IMR-90 (cell line): ENCODE results near the gene ACVR2B. TPM values are rescaled to one million over a fixed set of nuclear protein-coding genes. Genes with fewer than 3 reads are reported as not detected.

Experiments
- ATAC-seq: fragments of 200-7000 bp; cut with Tn5 transposase; 2 replicates; pipeline ENCODE4 v1.9.1; 2020; ENCODE audit warnings: low read depth, mild to moderate bottlenecking, moderate library complexity
- BruUV-seq: library from RNA; stranded (reverse); fragments of 400-500 nt; replicated peaks from 2 replicates; lab custom pipeline; 2021; lab: Mats Ljungman, UMichigan
- CTCF ChIA-PET: fragments of 300-600 bp; formaldehyde crosslinking; extraction: SDS; loops from one replicate; lab custom pipeline; 2021; ENCODE audit warnings: antibody characterized with exemption; lab: Yijun Ruan, JAX
- POLR2A ChIA-PET: fragments of 300-600 bp; sonication (Branson Sonifier 250); formaldehyde crosslinking; loops from one replicate; lab custom pipeline; 2022; ENCODE audit warnings: antibody characterized with exemption; ENCODE audit not compliant: unreplicated experiment; lab: Charles Lee
- DNase-seq: peaks from one replicate; pipeline ENCODE4 v3.0.0; 2013
- H2AFZ ChIP-seq: replicated peaks from 2 replicates; pipeline ENCODE3; 2013; ENCODE audit warnings: low read length, mild to moderate bottlenecking; ENCODE audit not compliant: poor library complexity
- H2AK5ac ChIP-seq: 2 replicates; pipeline ENCODE4 v1.6.1; 2013; ENCODE audit warnings: low read depth, low read length, inconsistent platforms
- H2AK9ac ChIP-seq: replicated peaks from 2 replicates; pipeline ENCODE3; 2013; ENCODE audit warnings: mild to moderate bottlenecking, low read depth, low read length, moderate library complexity; ENCODE audit not compliant: poor library complexity
- H2BK120ac ChIP-seq: 2 replicates; pipeline ENCODE4 v1.6.1; 2013; ENCODE audit warnings: low read depth, low read length, inconsistent platforms
- H2BK15ac ChIP-seq: 3 replicates; pipeline ENCODE4 v1.6.1; 2013; ENCODE audit warnings: low read depth, low read length, inconsistent platforms
- H2BK20ac ChIP-seq: 2 replicates; pipeline ENCODE4 v1.6.1; 2013; ENCODE audit warnings: low read depth, mild to moderate bottlenecking, inconsistent platforms, low read length, moderate library complexity
- H2BK5ac ChIP-seq: 2 replicates; pipeline ENCODE4 v1.6.1; 2013; ENCODE audit warnings: mild to moderate bottlenecking, low read depth, low read length, inconsistent platforms; ENCODE audit not compliant: poor library complexity, severe bottlenecking
- H3K14ac ChIP-seq: replicated peaks from 2 replicates; pipeline ENCODE4 v1.6.1; 2013; ENCODE audit warnings: low read depth, low read length, inconsistent platforms
- H3K18ac ChIP-seq: 2 replicates; pipeline ENCODE4 v1.6.1; 2013; ENCODE audit warnings: low read depth, low read length, control low read depth
- H3K23ac ChIP-seq: 2 replicates; pipeline ENCODE4 v1.6.1; 2013; ENCODE audit warnings: low read depth, low read length, inconsistent platforms
- H3K27ac ChIP-seq: 2 replicates; pipeline ENCODE4 v1.5.1; 2013; ENCODE audit warnings: mild to moderate bottlenecking, control low read depth, low read length; ENCODE audit not compliant: insufficient read depth
- H3K27me3 ChIP-seq: 2 replicates; pipeline ENCODE4 v1.6.1; 2013; ENCODE audit warnings: low read length; ENCODE audit not compliant: control insufficient read depth, insufficient read depth
- H3K36me3 ChIP-seq: 2 replicates; pipeline ENCODE4 v1.6.1; 2013; ENCODE audit warnings: low read length, mixed read lengths; ENCODE audit not compliant: control insufficient read depth, insufficient read depth
- H3K4ac ChIP-seq: 2 replicates; pipeline ENCODE4 v1.6.1; 2013; ENCODE audit warnings: low read depth, low read length, inconsistent platforms
- H3K4me1 ChIP-seq: 2 replicates; pipeline ENCODE4 v1.6.1; 2013; ENCODE audit warnings: low read length, mixed read lengths; ENCODE audit not compliant: control insufficient read depth, insufficient read depth
- H3K4me2 ChIP-seq: 2 replicates; pipeline ENCODE4 v1.6.1; 2013; ENCODE audit warnings: low read depth, mild to moderate bottlenecking, control low read depth, low read length, moderate library complexity
- H3K4me3 ChIP-seq: 2 replicates; pipeline ENCODE4 v1.5.1; 2013; ENCODE audit warnings: low read depth, mild to moderate bottlenecking, control low read depth, low read length, moderate library complexity; ENCODE audit not compliant: insufficient read depth
- H3K56ac ChIP-seq: 2 replicates; pipeline ENCODE4 v1.6.1; 2013; ENCODE audit warnings: low read length, inconsistent platforms; ENCODE audit not compliant: insufficient read depth; ENCODE audit errors: extremely low read depth
- H3K79me1 ChIP-seq, 2 experiments: 2 replicates each; pipeline ENCODE4 v1.6.1; 2013; ENCODE audit warnings: low read length in 2 of 2, inconsistent platforms in 1 of 2, low read depth in 1 of 2
- H3K9ac ChIP-seq: 2 replicates; pipeline ENCODE4 v1.6.1; 2013; ENCODE audit warnings: low read depth, low read length, control low read depth
- H3K9me1 ChIP-seq: 2 replicates; pipeline ENCODE4 v1.6.1; 2013; ENCODE audit warnings: low read length, inconsistent platforms; ENCODE audit not compliant: insufficient read depth
- H3K9me3 ChIP-seq: 2 replicates; pipeline ENCODE4 v1.6.1; 2013; ENCODE audit warnings: low read length; ENCODE audit not compliant: control insufficient read depth, insufficient read depth
- H4K20me1 ChIP-seq: 2 replicates; pipeline ENCODE4 v1.6.1; 2013; ENCODE audit warnings: low read length, inconsistent platforms; ENCODE audit not compliant: insufficient read depth
- H4K5ac ChIP-seq: 2 replicates; pipeline ENCODE4 v1.6.1; 2013; ENCODE audit warnings: mild to moderate bottlenecking, low read depth, low read length, control low read depth
- H4K8ac ChIP-seq, 2 experiments: 2 replicates each; pipeline ENCODE4 v1.6.1; 2013; ENCODE audit warnings: low read depth in 2 of 2, low read length in 2 of 2, control low read depth in 1 of 2, inconsistent platforms in 1 of 2
- H4K91ac ChIP-seq: 2 replicates; pipeline ENCODE4 v1.6.1; 2013; ENCODE audit warnings: low read depth, low read length, inconsistent platforms; ENCODE audit not compliant: insufficient read depth
- BHLHE40 ChIP-seq: fragments of 150-350 bp; IDR thresholded peaks from 2 replicates; pipeline ENCODE4 v1.6.1; 2016; ENCODE audit warnings: mild to moderate bottlenecking, low read depth, low read length
- CEBPB ChIP-seq: IDR thresholded peaks from 2 replicates; pipeline ENCODE4 v1.6.1; 2012; ENCODE audit warnings: low read depth, low read length, improper control_type of control experiment
- CHD1 ChIP-seq: IDR thresholded peaks from 2 replicates; pipeline ENCODE4 v1.6.1; 2012; ENCODE audit warnings: low read depth, low read length, improper control_type of control experiment
- ELK1 ChIP-seq: fragments of 150-350 bp; IDR thresholded peaks from 2 replicates; pipeline ENCODE4 v1.6.1; 2016; ENCODE audit warnings: low read depth, mild to moderate bottlenecking, low read length, moderate library complexity, borderline replicate concordance
- FOS ChIP-seq: fragments of 150-350 bp; IDR thresholded peaks from 2 replicates; pipeline ENCODE4 v1.6.1; 2016; ENCODE audit warnings: low read depth, low read length
- MAFK ChIP-seq: IDR thresholded peaks from 2 replicates; pipeline ENCODE4 v1.6.1; 2012; ENCODE audit warnings: low read depth, low read length, improper control_type of control experiment
- MAZ ChIP-seq: IDR thresholded peaks from 2 replicates; pipeline ENCODE4 v1.6.1; 2012; ENCODE audit warnings: low read depth, mild to moderate bottlenecking, low read length, improper control_type of control experiment, moderate library complexity, borderline replicate concordance
- MXI1 ChIP-seq: IDR thresholded peaks from 2 replicates; pipeline ENCODE4 v1.6.1; 2012; ENCODE audit warnings: low read depth, mild to moderate bottlenecking, low read length, moderate library complexity, borderline replicate concordance
- NFE2L2 ChIP-seq: fragments of 150-350 bp; IDR thresholded peaks from 2 replicates; pipeline ENCODE4 v1.6.1; 2016; ENCODE audit warnings: low read depth, mild to moderate bottlenecking, low read length
- POLR2A ChIP-seq: IDR thresholded peaks from 2 replicates; pipeline ENCODE4 v1.6.1; 2012; ENCODE audit warnings: mild to moderate bottlenecking, low read depth, low read length
- RAD21 ChIP-seq: IDR thresholded peaks from 2 replicates; pipeline ENCODE4 v1.6.1; 2012; ENCODE audit warnings: low read length, improper control_type of control experiment
- RCOR1 ChIP-seq: IDR thresholded peaks from 2 replicates; pipeline ENCODE4 v1.6.1; 2012; ENCODE audit warnings: mild to moderate bottlenecking, low read length, improper control_type of control experiment; ENCODE audit not compliant: insufficient replicate concordance
- RFX5 ChIP-seq: IDR thresholded peaks from 2 replicates; pipeline ENCODE4 v1.8.0; 2012; ENCODE audit warnings: low read depth, mild to moderate bottlenecking, low read length, moderate library complexity
- SMC3 ChIP-seq: fragments of 150-350 bp; IDR thresholded peaks from 2 replicates; pipeline ENCODE4 v1.6.1; 2016; ENCODE audit warnings: low read depth, mild to moderate bottlenecking, antibody characterized with exemption, low read length, moderate library complexity
- USF2 ChIP-seq: fragments of 150-350 bp; IDR thresholded peaks from 2 replicates; pipeline ENCODE4 v1.6.1; 2017; ENCODE audit warnings: mild to moderate bottlenecking, antibody characterized with exemption, low read length, low read depth
- dilution Hi-C: fragments of 300-500 bp; cut with HindIII; formaldehyde crosslinking; loops from one replicate; pipeline ENCODE4 v1.14.3; 2018; ENCODE audit warnings: low sequenced_read_pairs; ENCODE audit not compliant: unreplicated experiment
- in situ Hi-C: fragments of 300-500 bp; cut with MboI; formaldehyde crosslinking; loops from 3 replicates; pipeline ENCODE4 v1.14.3; 2019; ENCODE audit warnings: low sequenced_read_pairs, inconsistent platforms, mixed read lengths
- intact Hi-C: fragments of 100-400 bp; cut with micrococcal nuclease; formaldehyde crosslinking; loops from 2 replicates; pipeline ENCODE4 v1.10.0; 2022
- polyA plus RNA-seq, 3 experiments: library from polyadenylated mRNA; depleted of rRNA; stranded (reverse); fragments of >200 nt; gene quantifications; 2 replicates each; pipeline ENCODE4 v1.2.3, GENCODE V29; 2012; ENCODE audit warnings: low replicate concordance in 1 of 3
- total RNA-seq: library from RNA; depleted of rRNA; stranded (reverse); fragments of >200 nt; gene quantifications from 2 replicates; pipeline ENCODE4 v1.2.3, GENCODE V29; 2012
- TF ChIP-seq, protein P1 (sequence below): conservative IDR thresholded peaks from 2 replicates; pipeline ENCODE4 v1.5.1; 2012; ENCODE audit warnings: mild to moderate bottlenecking, low read depth, low read length, improper control_type of control experiment

ACVR2B gene
- total and polyA plus RNA-seq, 2 of the 4 experiments (the other 2 are of a cell fraction): 0.60 to 1.3 TPM

DNA sequence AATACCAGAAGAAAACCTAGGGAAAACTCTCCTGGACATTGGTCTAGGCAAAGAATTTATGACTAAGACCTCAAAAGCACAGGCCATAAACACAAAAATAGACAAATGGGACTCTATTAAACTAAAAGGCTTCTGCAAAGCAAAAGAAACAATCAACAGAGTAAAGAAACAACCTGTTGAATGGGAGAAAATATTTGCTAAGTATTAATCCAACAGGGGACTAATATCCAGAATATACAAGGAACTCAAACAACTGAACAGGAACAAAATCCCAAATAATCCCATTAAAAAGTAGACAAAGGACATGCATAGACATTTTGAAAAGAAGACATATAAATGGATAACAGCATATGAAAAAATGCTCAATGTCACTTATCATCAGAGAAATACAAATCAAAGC, 6.9 kb upstream of the ACVR2B start:
- Histone ChIP-seq H2AFZ (no peak overlapping the region), H3K14ac (no peak overlapping the region), H3K27ac (no peak overlapping the region), H3K4me3 (no peak overlapping the region), H4K5ac (no peak overlapping the region), H3K23ac (no peak overlapping the region), H2BK120ac (no peak overlapping the region), H3K18ac (no peak overlapping the region), H2AK5ac (no peak overlapping the region), H2BK20ac (no peak overlapping the region), H2AK9ac (no peak overlapping the region), H3K36me3 (no peaks in the 10 kb centered on the region), H4K8ac (no peak overlapping the region), H3K9ac (no peak overlapping the region), H2BK5ac (no peak overlapping the region), H2BK15ac (no peak overlapping the region), H3K4ac (no peak overlapping the region), H3K79me1 (no peaks in the 10 kb centered on the region), H3K4me2 (no peak overlapping the region), H3K9me1 (no peaks in the 10 kb centered on the region), H3K4me1 (no peaks in the 10 kb centered on the region), H3K9me3 (no peaks in the 10 kb centered on the region), H4K20me1 (no peaks in the 10 kb centered on the region), H4K91ac (no peak overlapping the region), H3K27me3 (no peaks in the 10 kb centered on the region; the same call in 1 of the 2 replicates), H3K56ac (no peak overlapping the region)
- POLR2A ChIA-PET: no interaction called here
- TF ChIP-seq FOS (no peak), SMC3 (no peak), MXI1 (no peak), CEBPB (no peak), USF2 (no peak), ELK1 (no peak), RAD21 (no peak), MAFK (no peak), NFE2L2 (no peak), POLR2A (no peak), CHD1 (no peak), RCOR1 (no peak), BHLHE40 (no peak), RFX5 (no peak), MAZ (no peak)
- TF ChIP-seq, protein P1, sequence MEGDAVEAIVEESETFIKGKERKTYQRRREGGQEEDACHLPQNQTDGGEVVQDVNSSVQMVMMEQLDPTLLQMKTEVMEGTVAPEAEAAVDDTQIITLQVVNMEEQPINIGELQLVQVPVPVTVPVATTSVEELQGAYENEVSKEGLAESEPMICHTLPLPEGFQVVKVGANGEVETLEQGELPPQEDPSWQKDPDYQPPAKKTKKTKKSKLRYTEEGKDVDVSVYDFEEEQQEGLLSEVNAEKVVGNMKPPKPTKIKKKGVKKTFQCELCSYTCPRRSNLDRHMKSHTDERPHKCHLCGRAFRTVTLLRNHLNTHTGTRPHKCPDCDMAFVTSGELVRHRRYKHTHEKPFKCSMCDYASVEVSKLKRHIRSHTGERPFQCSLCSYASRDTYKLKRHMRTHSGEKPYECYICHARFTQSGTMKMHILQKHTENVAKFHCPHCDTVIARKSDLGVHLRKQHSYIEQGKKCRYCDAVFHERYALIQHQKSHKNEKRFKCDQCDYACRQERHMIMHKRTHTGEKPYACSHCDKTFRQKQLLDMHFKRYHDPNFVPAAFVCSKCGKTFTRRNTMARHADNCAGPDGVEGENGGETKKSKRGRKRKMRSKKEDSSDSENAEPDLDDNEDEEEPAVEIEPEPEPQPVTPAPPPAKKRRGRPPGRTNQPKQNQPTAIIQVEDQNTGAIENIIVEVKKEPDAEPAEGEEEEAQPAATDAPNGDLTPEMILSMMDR: no peak
- dilution Hi-C loops (no loop called here), in situ Hi-C loops (no loop called here), intact Hi-C loops (no loop called here)
- no TSS peak for BruUV-seq
- DNase-seq (no peak), ATAC-seq (no peak)
- CTCF ChIA-PET: no interaction called here
